Hair follicular keratinocyte (primary cell): ENCODE data around the gene GLO1. TPM values are rescaled to one million over a fixed set of nuclear protein-coding genes. Genes with fewer than 3 reads are reported as not detected.

ENCODE experiments used
- total RNA-seq: library from RNA; depleted of rRNA; stranded (reverse); fragments of >200 nt; gene quantifications from 2 replicates; pipeline ENCODE4 v1.2.3, GENCODE V29; 2015

The GLO1 gene
- 196 and 281 TPM in 2 replicates for total RNA-seq

GRCh38 chr6:38702558-38703397 lies at the start of gene GLO1:
Gene GLO1, minus strand, starts transcription at chr6:38703145. Its CDS starts 91 bp downstream, at chr6:38703054.

DNA sequence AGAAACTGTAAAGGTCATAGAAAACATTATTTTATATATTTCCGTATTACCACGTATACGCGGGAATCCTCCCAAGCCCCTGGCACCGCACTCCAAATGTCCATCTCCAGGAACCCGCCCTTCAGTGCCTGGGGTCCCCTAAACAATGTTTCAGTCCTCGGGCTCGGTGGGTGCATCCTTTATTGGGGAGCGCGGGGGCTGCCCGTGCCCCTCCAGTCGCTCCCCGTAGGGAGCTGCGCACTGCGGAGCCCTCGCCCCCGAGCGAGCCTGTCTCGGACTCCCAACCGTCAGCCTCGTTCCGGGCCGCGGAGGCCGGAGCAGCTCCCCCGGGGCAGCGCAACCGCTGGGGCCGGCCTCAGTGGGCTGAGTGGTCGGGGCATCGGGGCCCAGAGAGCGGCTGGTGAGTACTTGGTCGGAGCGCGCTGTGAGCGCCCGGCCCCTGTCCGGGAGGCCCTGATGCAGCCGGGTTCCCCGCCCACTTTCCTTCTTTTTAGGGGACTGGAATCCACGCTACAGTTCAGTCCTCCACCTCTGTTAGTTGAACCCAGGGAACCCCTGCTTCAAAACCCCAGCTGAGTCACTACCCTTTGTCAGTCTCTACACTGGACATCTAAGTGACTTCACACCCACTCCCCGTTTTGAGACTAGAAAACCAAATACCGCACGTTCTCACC lies 12.2 kb upstream of the GLO1 start, which contains the start of gene DNAH8:
DNAH8 (plus strand) TSS at position 296 of the 674 bp plus-strand sequence. CDS start 7,499 bp downstream, outside the sequence.

GRCh38 chr6:38639498-38640215 lies 63.3 kb downstream of the GLO1 start, which contains the start of gene BTBD9:
Gene BTBD9, minus strand, starts transcription at chr6:38639929.

Other genes with a start within 250 kb of the GLO1 start
- 2.7 and 4.6 TPM in 2 replicates for gene BTBD9, start 63.2 kb downstream of the GLO1 start, total RNA-seq
- not detected in 2 replicates for gene DNAH8, start 12.2 kb upstream of the GLO1 start, total RNA-seq